Heart right ventricle (tissue), 16 donors: ENCODE data around the gene TMEM202. TPM values are rescaled to one million over a fixed set of nuclear protein-coding genes. Genes with fewer than 3 reads are reported as not detected.
"Not testable (repeated sequence)": the region's sequence is repeated elsewhere in the genome, so short reads cannot be mapped to it uniquely, and the experiment has no call there.

Experiments
- ATAC-seq, 8 donors: fragments of 200-7000 bp; cut with Tn5 transposase; one replicate each; pipeline ENCODE4 v1.9.1; 2020; ENCODE audit warnings: mild to moderate bottlenecking in 8 of 8, moderate library complexity in 8 of 8, moderate number of reproducible peaks in 1 of 8
- DNase-seq, 2 donors: peaks; one replicate each; pipeline ENCODE4 v3.0.0-alpha.2; 2020
- H3K27ac ChIP-seq, 10 donors: fragments of 200-600 bp; sonication (generic) in 2 of 10; one replicate each; pipeline versions ENCODE4 v1.5.0 to v1.8.0; 2020 to 2022; ENCODE audit warnings: mild to moderate bottlenecking in 3 of 10
- H3K27me3 ChIP-seq, 7 donors: fragments of 200-600 bp; one replicate each; pipeline ENCODE4 v1.8.0; 2021 to 2022; ENCODE audit warnings: mild to moderate bottlenecking in 2 of 7
- H3K36me3 ChIP-seq, 9 donors: fragments of 200-600 bp; sonication (generic) in 1 of 9; one replicate each; pipeline versions ENCODE4 v1.5.0 to v1.8.0; 2020 to 2022; ENCODE audit warnings: mild to moderate bottlenecking in 2 of 9
- H3K4me1 ChIP-seq, 9 donors: fragments of 200-600 bp; sonication (generic) in 1 of 9; one replicate each; pipeline versions ENCODE4 v1.5.0 to v1.8.0; 2020 to 2022; ENCODE audit warnings: mild to moderate bottlenecking in 4 of 9
- H3K4me3 ChIP-seq, 10 donors: fragments of 200-600 bp; sonication (generic) in 2 of 10; one replicate each; pipeline versions ENCODE4 v1.5.0 to v1.8.0; 2020 to 2022; ENCODE audit warnings: mild to moderate bottlenecking in 7 of 10, moderate library complexity in 2 of 10
- H3K9me3 ChIP-seq, 11 donors: fragments of 200-600 bp in 10 of 11; sonication (generic) in 2 of 11; one replicate each; pipeline versions ENCODE4 v1.5.0 to v1.8.0; 2013 to 2022; ENCODE audit warnings: mild to moderate bottlenecking in 2 of 11, control low read depth in 1 of 11, moderate library complexity in 1 of 11
- WGBS, 2 donors: extraction: QIAGEN DNeasy Blood & Tissue Kit; methylation state at CpG; one replicate each; pipeline ENCODE4 v1.1.7; 2013; ENCODE audit warnings: inconsistent platforms in 1 of 2; 5-methylcytosine and 5-hydroxymethylcytosine counted together
- intact Hi-C, 10 donors: fragments of 100-400 bp; cut with DNase I; formaldehyde crosslinking; loops; one replicate each; pipeline versions ENCODE4 v1.11.1 to v1.14.2; 2022
- polyA plus RNA-seq, 2 donors: library from polyadenylated mRNA; stranded (reverse); fragments of 200-250 nt; gene quantifications; one replicate each; pipeline ENCODE4 v1.2.3, GENCODE V29; 2013
- total RNA-seq, 10 donors: library from RNA; stranded (reverse); fragmentation: NEBNext Ultra II Directional in 3 of 10; extraction: Animal tissue kit (Norgen Biotek cat#: 25700) in 3 of 10; gene quantifications; one replicate each; pipeline versions ENCODE4 v1.2.1 to v1.2.4, GENCODE V29; 2021 to 2023
- TF ChIP-seq, protein P1 (sequence below), 9 donors: fragments of 200-600 bp; sonication (generic) in 2 of 9; IDR thresholded peaks; one replicate each; pipeline versions ENCODE4 v1.5.0 to v1.8.0; 2021 to 2022; ENCODE audit warnings: antibody characterized with exemption in 9 of 9, mild to moderate bottlenecking in 5 of 9, moderate library complexity in 1 of 9
- donor health status: Arrhythmogenic right ventricular cardiomyopathy.
- donor health status: ischemic (EF 13 %, LVEDD 7.1; RV severe dilation, severe dysfunction).
- donor health status: healthy with polysubstance abuse.
- donor health status: DM: no; HTN: yes; CAD: no.
- donor health status: DM: no; HTN: no; CAD: no.
- donor health status: ischemic (EF 25% LVEDD 6.9; RV normal size, moderate dysfunction).
- donor health status: ischemic (EF 25% LVEDD 5.7; RV mildly dilated, moderate dysfunction).
- donor health status: healthy.
- donor health status: DM: yes; HTN: yes; CAD: no.
- donor health status: Ischemic cardiomyopathy.
- donor health status: ischemic (EF 35%, LVEDD 5.7; RV mildly dilated, moderate dysfunction).
- donor health status: nonischemic (EF 11% LVEDD 7.7; RV severe dilation, severe dysfunction).
- donor health status: DM: yes; HTN: yes; CAD: no.
- donor health status: PGD.
- donor health status: ischemic (EF 29% LVEDD 5.4; RV normal size, mild dysfunction).
- donor health status: nonischemic (EF 23%, LVEDD 6.1; RV moderate dilation, normal function).

Gene TMEM202
- total and polyA plus RNA-seq, 12 donors: not detected

DNA sequence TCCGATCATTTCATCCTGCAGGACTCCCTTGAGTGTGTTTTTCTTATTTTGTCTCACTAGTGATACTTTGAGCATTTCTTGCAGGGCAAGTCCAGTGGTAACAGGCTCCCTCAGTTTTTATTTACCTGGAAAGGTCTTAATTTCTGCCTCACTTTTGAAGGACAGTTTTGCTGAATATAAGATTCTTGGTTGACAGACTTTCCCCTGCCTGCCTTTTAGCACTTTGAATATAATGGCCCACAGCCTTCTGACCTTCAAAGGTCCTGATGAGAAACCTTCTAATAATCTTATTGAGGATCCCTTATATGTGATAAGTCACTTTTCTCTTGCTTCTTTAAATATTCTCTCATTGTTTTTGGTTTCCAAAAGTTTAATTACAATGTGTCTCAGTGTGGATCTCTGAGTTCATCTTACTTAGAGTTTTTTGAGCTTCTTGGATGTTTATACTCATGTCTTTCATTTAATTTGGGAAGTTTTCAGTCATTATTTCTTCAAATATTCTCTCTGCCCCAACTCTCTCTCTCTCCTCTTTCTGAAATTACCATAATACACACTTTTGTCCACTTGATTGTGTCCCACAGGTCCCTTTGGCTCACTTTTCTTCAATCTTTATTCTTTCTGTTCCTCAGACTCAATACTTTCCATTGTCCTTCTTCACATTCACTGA, 39.7 kb downstream of the TMEM202 start:
- ATAC-seq (no peak), DNase-seq (no peak)
- Histone ChIP-seq H3K4me3 (no peak overlapping the region), H3K4me1 (no peaks in the 10 kb centered on the region), H3K36me3 (no peaks in the 10 kb centered on the region), H3K27me3 (peaks cover 0 to 32% (median 0%) of the 10 kb centered on the region in 7 donors), H3K9me3 (peaks cover 0 to 25% (median 11%) of the 10 kb centered on the region in 11 donors), H3K27ac (no peak overlapping the region)
- intact Hi-C loops: no loop called here
- WGBS, 2 donors: 79 to 92% methylated on average over 1 of the region's 1 CpG
- TF ChIP-seq, protein P1, sequence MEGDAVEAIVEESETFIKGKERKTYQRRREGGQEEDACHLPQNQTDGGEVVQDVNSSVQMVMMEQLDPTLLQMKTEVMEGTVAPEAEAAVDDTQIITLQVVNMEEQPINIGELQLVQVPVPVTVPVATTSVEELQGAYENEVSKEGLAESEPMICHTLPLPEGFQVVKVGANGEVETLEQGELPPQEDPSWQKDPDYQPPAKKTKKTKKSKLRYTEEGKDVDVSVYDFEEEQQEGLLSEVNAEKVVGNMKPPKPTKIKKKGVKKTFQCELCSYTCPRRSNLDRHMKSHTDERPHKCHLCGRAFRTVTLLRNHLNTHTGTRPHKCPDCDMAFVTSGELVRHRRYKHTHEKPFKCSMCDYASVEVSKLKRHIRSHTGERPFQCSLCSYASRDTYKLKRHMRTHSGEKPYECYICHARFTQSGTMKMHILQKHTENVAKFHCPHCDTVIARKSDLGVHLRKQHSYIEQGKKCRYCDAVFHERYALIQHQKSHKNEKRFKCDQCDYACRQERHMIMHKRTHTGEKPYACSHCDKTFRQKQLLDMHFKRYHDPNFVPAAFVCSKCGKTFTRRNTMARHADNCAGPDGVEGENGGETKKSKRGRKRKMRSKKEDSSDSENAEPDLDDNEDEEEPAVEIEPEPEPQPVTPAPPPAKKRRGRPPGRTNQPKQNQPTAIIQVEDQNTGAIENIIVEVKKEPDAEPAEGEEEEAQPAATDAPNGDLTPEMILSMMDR (IDR thresholded peaks at IDR 0.05): no peak

DNA sequence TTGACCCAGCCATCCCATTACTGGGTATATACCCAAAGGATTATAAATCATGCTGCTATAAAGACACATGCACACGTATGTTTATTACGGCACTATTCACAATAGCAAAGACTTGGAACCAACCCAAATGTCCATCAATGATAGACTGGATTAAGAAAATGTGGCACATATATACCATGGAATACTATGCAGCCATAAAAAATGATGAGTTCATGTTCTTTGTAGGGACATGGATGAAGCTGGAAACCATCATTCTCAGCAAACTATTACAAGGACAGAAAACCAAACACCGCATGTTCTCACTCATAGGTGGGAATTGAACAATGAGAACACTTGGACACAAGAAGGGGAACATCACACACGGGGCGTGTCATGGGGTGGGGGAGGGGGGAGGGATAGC, 44.7 kb downstream of the TMEM202 start:
- WGBS, 2 donors: 90 to 91% methylated on average over 3 of the region's 5 CpGs
- intact Hi-C loops: not testable (repeated sequence)

DNA sequence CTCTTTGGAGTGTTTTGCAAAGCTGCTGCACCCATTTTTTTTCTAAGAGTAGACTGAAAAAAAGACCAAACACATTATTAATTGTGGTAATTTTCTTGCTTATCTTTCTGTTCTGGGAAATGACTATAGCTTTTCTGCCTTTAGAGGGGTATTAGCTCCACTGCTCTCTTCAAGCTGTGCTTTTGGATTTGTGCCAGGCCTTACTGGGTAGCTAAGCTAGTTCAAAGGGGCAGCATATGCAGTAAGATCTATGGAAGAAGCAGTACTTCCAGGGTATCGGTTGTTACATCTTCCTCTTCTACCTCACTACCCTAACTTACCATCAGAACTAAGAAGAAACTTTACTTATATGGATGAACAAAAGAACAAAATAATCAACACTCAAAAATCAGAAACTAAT, 47.3 kb downstream of the TMEM202 start:
- ATAC-seq (no peak), DNase-seq (no peak)
- no peaks in the 10 kb centered on the region for H3K4me1 ChIP-seq
- H3K9me3 ChIP-seq: no peaks in the 10 kb centered on the region
- WGBS, 2 donors: 85 to 87% methylated on average over 1 of the region's 1 CpG
- no peak overlapping the region for H3K27ac ChIP-seq
- H3K36me3 ChIP-seq: no peaks in the 10 kb centered on the region
- intact Hi-C loops: no loop called here
- H3K27me3 ChIP-seq: no peaks in the 10 kb centered on the region
- TF ChIP-seq, protein P1 (IDR thresholded peaks at IDR 0.05): no peak
- no peak overlapping the region for H3K4me3 ChIP-seq

More for the DNA sequence above, 44.7 kb downstream of the TMEM202 start:
- H3K9me3 ChIP-seq, H3K27ac ChIP-seq, DNase-seq, H3K4me3 ChIP-seq, H3K4me1 ChIP-seq, H3K27me3 ChIP-seq, H3K36me3 ChIP-seq, ATAC-seq: not testable (repeated sequence)

DNA sequence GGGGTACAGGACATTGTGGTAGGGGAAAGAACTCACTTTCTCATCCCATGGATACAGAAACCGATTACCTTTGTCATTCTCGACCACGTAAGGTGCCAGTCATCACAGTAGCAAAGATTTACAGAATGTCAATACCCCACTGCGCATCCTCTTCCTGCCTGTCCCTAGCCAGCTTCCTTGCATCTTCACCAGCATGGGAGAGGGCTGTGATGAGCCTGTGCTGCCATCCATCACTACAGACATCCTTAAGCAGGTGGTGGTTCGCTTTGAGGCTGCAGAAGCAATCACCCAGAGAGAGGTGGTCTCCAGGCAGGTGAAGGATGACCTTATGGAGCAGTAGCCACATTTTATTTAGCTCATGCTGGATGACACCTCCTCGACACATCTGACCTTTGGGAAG, 52.7 kb downstream of the TMEM202 start:
- TF ChIP-seq, protein P1 (IDR thresholded peaks at IDR 0.05): no peak
- DNase-seq (no peak), ATAC-seq (no peak)
- intact Hi-C loops: no loop called here
- no peaks in the 10 kb centered on the region for H3K27me3 ChIP-seq
- H3K36me3 ChIP-seq: no peaks in the 10 kb centered on the region
- H3K27ac ChIP-seq: no peak overlapping the region
- WGBS, 2 donors: 86% methylated on average over 6 of the region's 6 CpGs
- no peaks in the 10 kb centered on the region for H3K4me1 ChIP-seq
- no peak overlapping the region for H3K4me3 ChIP-seq
- no peaks in the 10 kb centered on the region for H3K9me3 ChIP-seq

DNA sequence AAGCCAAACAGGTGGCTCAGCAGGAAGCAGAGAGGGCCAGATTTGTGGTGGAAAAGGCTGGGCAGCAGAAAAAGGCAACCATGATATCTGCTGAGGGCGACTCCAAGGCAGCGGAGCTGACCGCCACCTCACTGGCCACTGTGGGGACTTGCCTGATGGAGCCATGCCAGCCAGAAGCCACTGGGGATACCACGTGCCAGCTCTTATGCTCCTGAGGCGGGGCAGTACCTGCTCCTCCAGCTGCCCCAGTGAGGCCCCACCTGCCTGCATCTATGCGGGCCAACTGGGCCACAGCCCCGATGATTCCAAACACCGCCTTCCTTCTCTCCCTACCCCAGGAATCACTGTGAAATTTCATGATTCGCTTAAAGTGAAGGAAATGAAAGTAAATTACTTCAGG, 53.1 kb downstream of the TMEM202 start:
- H3K36me3 ChIP-seq: no peaks in the 10 kb centered on the region
- WGBS, 2 donors: 80 to 87% methylated on average over 9 of the region's 9 CpGs
- intact Hi-C loops: no loop called here
- H3K9me3 ChIP-seq: no peaks in the 10 kb centered on the region
- H3K4me1 ChIP-seq: no peaks in the 10 kb centered on the region
- DNase-seq: no peak
- no peak for ATAC-seq
- TF ChIP-seq, protein P1 (IDR thresholded peaks at IDR 0.05): no peak
- H3K27me3 ChIP-seq: no peaks in the 10 kb centered on the region
- H3K4me3 ChIP-seq: no peak overlapping the region
- H3K27ac ChIP-seq: no peak overlapping the region
